ENCODE measurements around the gene HK3.
"Not testable (repeated sequence)": the region's sequence is repeated elsewhere in the genome, so short reads cannot be mapped to it uniquely, and the experiment has no call there.

Gene HK3

DNA sequence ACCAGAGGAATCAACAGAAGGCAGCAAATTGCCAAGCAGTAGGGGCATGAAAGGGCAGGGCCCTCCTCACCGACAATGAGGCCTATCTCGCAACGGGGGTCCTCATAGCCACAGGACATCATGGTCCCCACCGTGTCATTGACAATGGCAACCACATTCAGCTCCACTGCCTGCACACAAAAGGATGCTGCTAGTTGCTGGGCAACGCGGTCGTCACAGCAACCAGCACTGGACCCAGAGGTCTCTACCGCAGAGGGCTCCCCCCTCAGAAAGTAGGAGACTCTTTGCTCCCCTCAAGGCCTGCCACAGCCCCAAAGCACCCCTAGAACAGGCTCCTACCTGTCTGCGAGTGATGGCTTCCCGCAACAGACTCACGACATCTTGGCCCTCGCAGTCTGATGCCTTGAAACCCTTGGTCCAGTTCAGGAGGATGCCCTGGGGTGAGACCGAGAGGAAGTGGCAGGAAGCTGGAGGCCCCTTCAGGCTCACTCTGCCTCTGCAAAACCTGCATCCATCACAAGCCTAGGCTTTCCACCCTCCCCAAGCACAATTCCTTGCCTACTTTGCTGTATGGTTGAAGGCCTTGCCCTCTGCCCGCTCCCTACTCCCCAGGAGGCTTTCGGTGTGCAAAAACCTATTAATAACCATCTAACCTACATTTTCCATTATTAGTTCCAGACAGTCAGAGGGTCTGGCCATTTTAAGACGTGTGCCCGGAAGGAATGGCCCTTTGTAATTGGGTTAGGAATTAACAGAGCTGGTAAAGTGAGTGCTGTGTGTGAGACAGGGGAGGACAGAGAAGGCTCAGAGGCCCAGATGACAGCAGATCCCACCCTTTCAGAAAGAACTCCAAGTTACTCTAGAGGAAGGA is 15.2 kb downstream of the HK3 start:
- DNase-seq (ENCODE audit: low read depth, low spot score): no peak

GRCh38 chr5:176882567-176882903 is 16.6 kb downstream of the HK3 start:
- no peak for DNase-seq (ENCODE audit: low read depth, low spot score)

DNA sequence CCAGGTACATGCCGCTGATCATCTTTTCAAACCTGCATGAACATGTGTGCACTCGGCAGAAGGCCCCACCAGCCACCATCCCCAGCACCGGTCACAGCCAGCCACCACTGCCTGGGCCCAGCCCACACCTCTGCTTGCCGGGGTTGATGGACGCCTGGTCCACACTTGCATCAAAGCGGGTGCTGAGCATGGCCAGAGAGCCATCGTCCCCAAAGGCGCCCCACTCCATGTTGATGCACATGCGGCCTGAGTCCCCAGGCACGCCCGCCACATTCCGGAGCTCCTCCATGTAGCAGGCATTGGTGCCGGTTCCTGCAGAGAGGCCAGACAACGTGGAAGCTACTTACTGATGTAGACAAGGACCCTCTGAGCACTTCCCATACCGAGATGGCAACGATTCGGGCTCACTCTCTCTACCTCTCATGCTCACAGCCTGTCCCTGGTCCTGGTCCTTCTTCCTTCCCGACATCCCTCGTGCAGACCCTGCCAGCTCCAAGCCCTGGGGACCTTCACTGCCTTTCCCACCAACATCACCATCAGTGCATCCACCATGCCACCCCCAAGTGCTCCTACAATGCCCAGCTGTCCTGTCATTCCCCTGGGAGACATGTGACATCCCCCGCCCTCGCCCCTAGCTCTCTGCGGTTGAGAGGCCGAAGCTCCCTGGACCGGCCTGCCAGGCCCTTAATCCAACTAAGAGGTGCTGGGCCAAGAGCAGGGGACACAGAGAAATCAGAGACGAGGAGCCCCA is 17.2 kb downstream of the HK3 start:
- DNase-seq (ENCODE audit: low read depth, low spot score): no peak

DNA sequence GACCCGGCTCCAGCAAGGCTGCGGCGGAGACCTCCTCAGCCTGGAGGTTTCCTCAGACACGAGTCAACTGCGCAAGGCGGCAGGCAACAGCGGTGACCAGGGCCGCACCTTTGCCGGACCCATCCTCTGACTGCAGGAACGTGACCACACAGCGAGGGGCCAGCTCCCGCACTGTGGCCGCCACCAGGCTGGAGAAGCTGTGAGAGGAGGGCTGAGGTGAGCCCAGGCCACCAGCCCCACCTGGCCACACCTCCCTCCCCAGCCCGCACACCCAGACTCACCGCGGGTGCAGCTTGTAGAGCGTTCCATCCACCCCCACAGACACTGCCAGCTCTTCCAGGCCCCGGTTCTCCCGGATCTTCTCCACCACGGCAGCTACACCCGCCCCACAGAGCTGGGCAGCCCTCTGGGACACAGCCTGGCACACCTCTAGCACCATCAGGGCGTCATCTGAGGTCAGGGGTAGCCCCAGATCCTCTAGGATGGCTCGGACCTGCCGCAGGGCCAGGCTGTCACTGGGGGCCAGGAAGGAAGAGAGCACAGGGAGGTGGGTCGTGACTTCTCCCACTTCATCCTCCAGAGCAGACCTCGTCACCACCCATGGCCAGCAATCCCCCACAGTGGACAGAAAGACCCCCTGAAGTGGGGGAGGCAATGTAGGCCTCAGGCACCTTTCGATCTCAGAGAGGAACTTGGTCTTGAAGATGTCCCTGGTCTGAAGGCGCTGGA is 18.0 kb downstream of the HK3 start:
- no peak for DNase-seq (ENCODE audit: low read depth, low spot score)

DNA sequence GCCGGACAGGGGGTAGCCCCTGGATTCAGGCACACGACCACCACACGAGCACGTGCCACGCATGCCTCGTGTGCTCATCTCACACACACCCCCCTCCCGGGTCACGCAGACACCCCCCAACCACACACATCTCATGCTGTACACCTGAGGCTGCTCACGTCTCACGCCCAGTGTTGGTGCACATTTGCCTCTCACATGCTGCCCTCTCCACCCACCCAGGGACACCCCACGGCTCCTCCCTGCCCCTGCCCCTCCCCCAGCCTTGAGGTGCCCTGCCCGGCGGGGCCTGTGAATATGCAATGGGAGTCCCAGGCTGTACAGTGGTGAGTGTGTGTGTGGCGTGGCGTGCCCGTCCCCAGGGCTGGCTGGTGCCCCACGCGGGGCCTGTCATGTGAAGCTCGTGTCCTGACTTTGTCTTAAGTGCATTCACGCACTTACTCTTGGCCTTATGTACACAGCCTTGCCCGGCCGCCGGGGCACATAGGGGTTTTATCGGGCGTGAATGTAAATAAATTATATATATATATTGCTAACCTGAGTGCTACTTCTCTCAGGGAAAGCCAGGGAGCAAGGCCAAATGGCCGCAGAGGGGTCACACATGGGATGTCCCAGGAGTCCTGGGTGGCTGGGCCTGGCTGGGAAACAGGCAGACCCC is 18.7 kb downstream of the HK3 start:
- DNase-seq (ENCODE audit: low read depth, low spot score): no peak

- DNase-seq (ENCODE audit: low read depth, low spot score): no peak
These were observed 19.3 kb downstream of the HK3 start for GRCh38 chr5:176879663-176880361.

- no peak for DNase-seq (ENCODE audit: low read depth, low spot score)
These were observed 20.1 kb downstream of the HK3 start for GRCh38 chr5:176878906-176879662.

DNA sequence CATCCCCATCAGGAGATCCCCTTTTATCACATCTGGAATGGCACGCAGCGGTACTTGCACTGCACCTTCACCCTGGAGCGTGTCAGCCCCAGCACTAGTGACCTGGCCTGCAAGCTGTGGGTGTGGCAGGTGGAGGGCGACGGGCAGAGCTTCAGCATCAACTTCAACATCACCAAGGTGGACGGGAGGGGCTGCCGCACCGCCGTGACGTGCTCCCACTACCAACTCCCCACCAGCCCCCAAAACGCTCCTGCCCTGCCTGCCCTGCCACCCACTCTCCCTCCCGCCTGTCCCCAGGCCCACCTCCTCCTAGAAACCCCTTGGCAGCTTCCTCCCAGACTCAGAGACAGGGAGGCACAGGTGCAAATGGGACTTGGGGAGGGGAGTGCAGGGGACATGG is 20.7 kb downstream of the HK3 start:
- no peak for DNase-seq (ENCODE audit: low read depth, low spot score)

DNA sequence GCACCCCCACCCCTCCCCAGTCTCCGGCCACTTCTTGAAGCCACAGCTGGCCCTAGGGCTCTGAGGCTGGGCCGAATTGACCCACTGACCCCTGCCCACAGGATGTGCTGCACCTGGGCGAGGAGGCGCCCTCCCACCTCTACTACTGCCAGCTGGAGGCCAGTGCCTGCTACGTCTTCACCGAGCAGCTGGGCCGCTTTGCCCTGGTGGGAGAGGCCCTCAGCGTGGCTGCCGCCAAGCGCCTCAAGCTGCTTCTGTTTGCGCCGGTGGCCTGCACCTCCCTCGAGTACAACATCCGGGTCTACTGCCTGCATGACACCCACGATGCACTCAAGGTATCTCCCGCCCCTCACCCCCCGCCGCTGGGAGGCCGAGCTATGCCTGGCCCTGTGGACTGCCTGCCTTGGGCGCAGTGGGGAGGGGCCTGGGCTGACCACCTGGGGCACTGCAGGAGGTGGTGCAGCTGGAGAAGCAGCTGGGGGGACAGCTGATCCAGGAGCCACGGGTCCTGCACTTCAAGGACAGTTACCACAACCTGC is 21.3 kb downstream of the HK3 start:
- no peak for DNase-seq (ENCODE audit: low read depth, low spot score)

DNA sequence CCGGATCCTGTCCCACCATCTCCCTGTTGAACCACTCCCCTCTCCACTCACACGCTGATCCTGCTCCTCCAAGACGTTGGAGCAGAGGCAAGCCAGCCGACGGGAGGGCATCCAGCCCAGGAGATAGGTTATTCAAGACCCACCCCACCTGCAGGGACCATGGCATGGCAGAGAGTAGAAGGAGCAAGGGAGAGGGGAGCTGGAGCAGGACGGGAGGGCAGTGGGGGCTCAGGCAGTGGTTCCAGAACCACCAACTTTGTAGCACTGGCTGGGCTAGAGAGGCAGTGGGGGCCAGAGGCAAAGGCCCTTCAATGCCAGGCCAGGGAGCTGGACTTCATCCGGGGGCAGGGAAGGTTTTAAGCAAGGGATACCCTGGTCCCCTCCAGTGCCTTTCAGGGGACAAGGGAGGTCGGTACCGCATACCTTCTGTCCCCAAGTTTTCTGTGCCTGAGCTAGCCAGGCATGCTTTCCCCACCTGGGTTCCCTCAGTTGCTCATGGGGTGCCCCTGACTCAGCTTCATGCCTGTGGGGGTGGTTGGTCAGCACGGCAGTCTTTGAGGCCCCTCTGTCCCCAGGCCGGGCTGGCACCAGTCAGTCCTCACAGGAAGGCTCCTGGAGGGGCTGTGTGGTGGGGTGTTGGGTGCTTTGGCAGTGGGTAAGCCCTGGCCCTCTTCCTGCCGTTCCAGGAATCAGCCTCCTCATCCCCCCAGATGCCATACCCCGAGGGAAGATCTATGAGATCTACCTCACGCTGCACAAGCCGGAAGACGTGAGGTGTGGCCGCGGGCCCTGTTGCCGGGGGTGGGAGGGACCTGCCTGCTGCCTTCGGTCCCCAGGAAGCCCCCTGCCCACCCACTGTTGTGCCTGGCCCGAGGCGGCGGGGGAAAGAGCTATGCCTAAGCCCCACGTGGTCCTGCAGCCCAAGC is 22.4 kb downstream of the HK3 start:
- no peak for DNase-seq (ENCODE audit: low read depth, low spot score)

DNA sequence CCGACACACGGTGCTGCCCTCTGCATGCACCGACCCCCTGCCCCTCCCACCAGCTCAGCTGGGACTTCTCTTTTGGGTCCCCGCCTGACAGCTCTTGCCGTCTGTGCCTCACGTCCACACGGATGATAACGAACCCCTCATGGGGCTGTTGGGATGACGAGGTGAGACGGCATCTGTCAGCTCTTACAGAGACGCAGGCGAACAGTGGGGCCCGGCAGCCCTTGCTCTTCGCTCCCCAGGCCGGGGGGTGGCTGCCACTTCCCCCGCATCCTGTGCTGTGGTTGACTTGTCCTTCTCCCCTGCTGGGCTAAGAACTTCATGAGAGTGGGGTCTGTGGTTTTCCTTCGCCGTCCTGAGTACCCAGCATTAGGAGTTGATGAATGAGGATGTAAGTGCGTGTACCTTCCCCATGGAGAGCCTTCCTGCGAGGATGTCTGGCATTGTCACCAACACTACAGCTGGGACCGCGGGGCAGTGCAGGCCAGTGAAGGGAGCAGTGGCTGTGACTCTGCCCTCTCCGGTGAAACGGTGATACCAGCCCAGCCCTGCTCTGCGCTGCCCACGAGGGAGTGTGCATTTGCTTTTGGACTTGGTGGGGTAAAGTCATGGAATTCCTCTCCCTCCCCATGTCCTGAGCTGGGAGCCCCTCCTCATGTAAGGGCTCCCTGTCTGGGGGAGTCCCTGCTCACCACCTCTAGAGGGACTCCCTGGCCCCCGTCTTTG is 23.2 kb downstream of the HK3 start:
- DNase-seq (ENCODE audit: low read depth, low spot score): no peak

GRCh38 chr5:176875014-176875550 is 24.1 kb downstream of the HK3 start:
- no peak for DNase-seq (ENCODE audit: low read depth, low spot score)

DNA sequence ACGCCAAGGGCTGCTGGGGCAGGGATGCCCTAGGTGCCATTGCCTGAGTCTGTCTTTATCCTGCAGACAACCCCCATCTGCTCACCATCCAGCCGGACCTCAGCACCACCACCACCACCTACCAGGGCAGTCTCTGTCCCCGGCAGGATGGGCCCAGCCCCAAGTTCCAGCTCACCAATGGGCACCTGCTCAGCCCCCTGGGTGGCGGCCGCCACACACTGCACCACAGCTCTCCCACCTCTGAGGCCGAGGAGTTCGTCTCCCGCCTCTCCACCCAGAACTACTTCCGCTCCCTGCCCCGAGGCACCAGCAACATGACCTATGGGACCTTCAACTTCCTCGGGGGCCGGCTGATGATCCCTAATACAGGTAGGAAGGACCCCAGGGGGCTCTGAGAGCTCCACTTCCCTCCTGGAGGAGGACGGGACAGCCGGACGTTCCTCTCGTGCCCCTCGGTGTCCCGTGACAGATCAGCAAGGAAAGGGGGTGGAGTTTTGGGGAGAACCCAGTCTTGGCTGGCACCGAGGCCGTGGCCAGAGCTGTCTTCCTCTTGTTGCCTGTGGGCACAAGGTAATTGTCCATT is 24.9 kb downstream of the HK3 start:
- no peak for DNase-seq (ENCODE audit: low read depth, low spot score)

GRCh38 chr5:176873541-176874172 is 25.5 kb downstream of the HK3 start:
- DNase-seq (ENCODE audit: low read depth, low spot score): no peak

- DNase-seq (ENCODE audit: low read depth, low spot score): not testable (repeated sequence)
These were observed 26.1 kb downstream of the HK3 start for GRCh38 chr5:176873011-176873410.

DNA sequence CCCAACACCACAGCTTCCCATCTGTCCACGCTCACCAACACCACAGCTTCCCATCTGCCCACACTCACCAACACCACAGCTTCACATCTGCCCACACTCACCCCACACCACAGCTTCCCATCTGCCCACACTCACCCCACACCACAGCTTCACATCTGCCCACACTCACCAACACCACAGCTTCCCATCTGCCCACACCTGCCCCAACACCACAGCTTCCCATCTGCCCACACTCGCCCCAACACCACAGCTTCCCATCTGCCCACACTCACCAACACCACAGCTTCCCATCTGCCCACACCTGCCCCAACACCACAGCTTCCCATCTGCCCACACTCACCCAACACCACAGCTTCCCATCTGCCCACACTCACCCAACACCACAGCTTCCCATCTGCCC is 26.6 kb downstream of the HK3 start:
- not testable (repeated sequence) for DNase-seq (ENCODE audit: low read depth, low spot score)

GRCh38 chr5:176870644-176871043 is 28.5 kb downstream of the HK3 start:
- DNase-seq (ENCODE audit: low read depth, low spot score): not testable (repeated sequence)

All from smooth muscle cell of the brain vasculature (primary cell).